GM19238 (cell line): Measurements from ENCODE around the gene ENAM.

Source experiments
- DNase-seq: peaks from one replicate; pipeline ENCODE4 v3.0.0; 2011; ENCODE audit warnings: low spot score; ENCODE audit not compliant: insufficient read length

Gene ENAM

GRCh38 chr4:70628444-70628843 is at the start of gene ENAM:
ENAM (plus strand) TSS chr4:70628744; CDS start chr4:70629501, 757 bp downstream.
- DNase-seq, result no peak

- DNase-seq, result no peak
Measured at GRCh38 chr4:70581980-70582379, 46.6 kb upstream of the ENAM start.

- DNase-seq, result no peak
Measured at GRCh38 chr4:70583952-70584834, 44.4 kb upstream of the ENAM start.

GRCh38 chr4:70586841-70587240 is 41.7 kb upstream of the ENAM start:
- no peak for DNase-seq

- DNase-seq, result peak; percentile 3
Measured at GRCh38 chr4:70589785-70590184, 38.8 kb upstream of the ENAM start.

- DNase-seq, result no peak
Measured at GRCh38 chr4:70591955-70592582, 36.5 kb upstream of the ENAM start, which contains the start of gene AMBN. AMBN (plus strand) TSS chr4:70592256; CDS start chr4:70592359, 103 bp downstream.

- no peak for DNase-seq
Measured at GRCh38 chr4:70594196-70594595, 34.3 kb upstream of the ENAM start.

- DNase-seq, result no peak
Measured at GRCh38 chr4:70600305-70600704, 28.2 kb upstream of the ENAM start.

- DNase-seq, result no peak
Measured at GRCh38 chr4:70600977-70601376, 27.6 kb upstream of the ENAM start.

- peak; percentile 35 for DNase-seq
Measured at GRCh38 chr4:70601422-70602039, 27.0 kb upstream of the ENAM start.

- no peak for DNase-seq
Measured at GRCh38 chr4:70603856-70604255, 24.7 kb upstream of the ENAM start.

GRCh38 chr4:70606459-70606858 is 22.1 kb upstream of the ENAM start:
- DNase-seq, result no peak

- DNase-seq, result no peak
Measured at GRCh38 chr4:70607334-70607853, 21.1 kb upstream of the ENAM start.

GRCh38 chr4:70608324-70608723 is 20.2 kb upstream of the ENAM start:
- DNase-seq, result no peak

- no peak for DNase-seq
Measured at GRCh38 chr4:70613306-70614183, 15.0 kb upstream of the ENAM start.

- no peak for DNase-seq
Measured at GRCh38 chr4:70614184-70614555, 14.4 kb upstream of the ENAM start.

- no peak for DNase-seq
Measured at GRCh38 chr4:70619288-70619687, 9.3 kb upstream of the ENAM start.

- DNase-seq, result no peak
Measured at GRCh38 chr4:70619778-70620177, 8.8 kb upstream of the ENAM start.

- no peak for DNase-seq
Measured at GRCh38 chr4:70623323-70623722, 5.2 kb upstream of the ENAM start.

- no peak for DNase-seq
Measured at GRCh38 chr4:70624226-70624793, 4.2 kb upstream of the ENAM start.

GRCh38 chr4:70627620-70628019 is 924 bp upstream of the ENAM start:
- DNase-seq, result no peak
